Measurements from ENCODE around the gene NRAP. TPM values are rescaled to one million over a fixed set of nuclear protein-coding genes. Genes with fewer than 3 reads are reported as not detected.
A peak's percentile ranks its signal among the peaks of the same experiment; 100 is the strongest.

NRAP gene
- total and polyA plus RNA-seq, 2 experiments from 2014 or later: 0.04 TPM; not detected in 1

- no peaks in the 10 kb centered on the region for H3K9me3 ChIP-seq (ENCODE audit: low read depth)
- no peaks in the 10 kb centered on the region for H3K27me3 ChIP-seq
- WGBS (ENCODE audit: low lambda C conversion rate, missing lambda C conversion rate): 43% methylated on average over 7 of the region's 7 CpGs
- TF ChIP-seq EZH2 (IDR thresholded peaks at IDR 0.05; ENCODE audit: borderline replicate concordance): no peak
- no peak for TF ChIP-seq CTCF (IDR thresholded peaks at IDR 0.05; ENCODE audit: poor library complexity)
- TF ChIP-seq EZH2phosphoT487 (IDR thresholded peaks at IDR 0.05; ENCODE audit: low read depth, severe bottlenecking, unreplicated experiment): no peak
- H2AFZ ChIP-seq: no peak overlapping the region
- DNase-seq (ENCODE audit: low spot score): peak; percentile 34
- H3K4me2 ChIP-seq: no peak overlapping the region
- peak overlapping the region; percentile 31 for H3K27ac ChIP-seq
- no peaks in the 10 kb centered on the region for H3K36me3 ChIP-seq (replicated peaks; ENCODE audit: insufficient read depth, low read depth)
- H4K20me1 ChIP-seq (ENCODE audit: insufficient read depth, poor library complexity, severe bottlenecking): no peaks in the 10 kb centered on the region
- no peaks in the 10 kb centered on the region for H3K9me2 ChIP-seq (replicated peaks; ENCODE audit: insufficient read depth)
- peaks cover 9% of the 10 kb centered on the region for H3K4me1 ChIP-seq (ENCODE audit: insufficient read depth)
- H3K4me3 ChIP-seq: no peak overlapping the region
- no peaks in the 10 kb centered on the region for H3K79me2 ChIP-seq
Measured at GRCh38 chr10:113539789-113540188, 124.1 kb downstream of the NRAP start.

Other genes starting within 250 kb of the NRAP start
- gene HABP2, start 111.0 kb downstream of the NRAP start, total RNA-seq: 102 and 109 TPM in 2 replicates
- 48.3 and 55.1 TPM in 2 replicates for gene HABP2, start 111.0 kb downstream of the NRAP start, polyA plus RNA-seq
- 32.9 and 35.0 TPM in 2 replicates for gene CASP7, start 15.9 kb upstream of the NRAP start, total RNA-seq
- gene CASP7, start 15.9 kb upstream of the NRAP start, polyA plus RNA-seq: 19.8 and 24.8 TPM in 2 replicates
- gene PLEKHS1, start 87.6 kb upstream of the NRAP start, total RNA-seq: 0.23 TPM in 1 of 2 replicates, not detected in the other
- not detected in 2 replicates for gene PLEKHS1, start 87.6 kb upstream of the NRAP start, polyA plus RNA-seq
- 7.5 and 7.7 TPM in 2 replicates for gene DCLRE1A, start 190.0 kb upstream of the NRAP start, total RNA-seq
- gene DCLRE1A, start 190.0 kb upstream of the NRAP start, polyA plus RNA-seq: 3.0 and 4.2 TPM in 2 replicates
- 22.1 and 22.8 TPM in 2 replicates for gene NHLRC2, start 190.6 kb upstream of the NRAP start, total RNA-seq
- 7.8 and 14.8 TPM in 2 replicates for gene NHLRC2, start 190.6 kb upstream of the NRAP start, polyA plus RNA-seq

Measured in hepatocyte (in vitro differentiated cells).